GM21723 (cell line): ENCODE results near the gene CCR9.
A peak's percentile ranks its signal among the peaks of the same experiment; 100 is the strongest.

Experiments used
- ATAC-seq: cut with Tn5 transposase; IDR thresholded peaks from one replicate; pipeline ENCODE4 v1.9.1; 2021; ENCODE audit warnings: mild to moderate bottlenecking, moderate library complexity; ENCODE audit not compliant: unreplicated experiment

CCR9 gene

GRCh38 chr3:45932112-45932511, 45.8 kb downstream of the CCR9 start:
- no peak for ATAC-seq

DNA sequence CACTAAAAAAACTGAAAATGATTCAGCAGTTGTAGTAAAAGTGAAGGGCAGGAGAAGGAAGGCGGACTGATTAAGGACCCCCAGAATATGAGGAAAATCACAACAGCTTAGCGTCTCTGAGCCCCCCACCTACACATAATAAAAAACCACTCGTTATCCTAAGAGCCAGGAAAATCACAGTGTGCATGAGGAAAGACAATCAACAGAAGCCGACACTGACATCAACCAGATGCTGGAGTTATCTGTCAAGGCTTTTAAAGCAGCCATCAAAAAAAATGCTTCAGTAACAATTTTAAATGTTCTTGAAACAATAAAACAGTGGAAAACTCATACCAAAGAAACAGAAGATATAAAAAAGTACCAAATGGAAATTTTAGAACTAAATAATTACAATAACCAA, 47.2 kb downstream of the CCR9 start:
- ATAC-seq = no peak

GRCh38 chr3:45936261-45936660, 49.9 kb downstream of the CCR9 start:
- no peak for ATAC-seq

DNA sequence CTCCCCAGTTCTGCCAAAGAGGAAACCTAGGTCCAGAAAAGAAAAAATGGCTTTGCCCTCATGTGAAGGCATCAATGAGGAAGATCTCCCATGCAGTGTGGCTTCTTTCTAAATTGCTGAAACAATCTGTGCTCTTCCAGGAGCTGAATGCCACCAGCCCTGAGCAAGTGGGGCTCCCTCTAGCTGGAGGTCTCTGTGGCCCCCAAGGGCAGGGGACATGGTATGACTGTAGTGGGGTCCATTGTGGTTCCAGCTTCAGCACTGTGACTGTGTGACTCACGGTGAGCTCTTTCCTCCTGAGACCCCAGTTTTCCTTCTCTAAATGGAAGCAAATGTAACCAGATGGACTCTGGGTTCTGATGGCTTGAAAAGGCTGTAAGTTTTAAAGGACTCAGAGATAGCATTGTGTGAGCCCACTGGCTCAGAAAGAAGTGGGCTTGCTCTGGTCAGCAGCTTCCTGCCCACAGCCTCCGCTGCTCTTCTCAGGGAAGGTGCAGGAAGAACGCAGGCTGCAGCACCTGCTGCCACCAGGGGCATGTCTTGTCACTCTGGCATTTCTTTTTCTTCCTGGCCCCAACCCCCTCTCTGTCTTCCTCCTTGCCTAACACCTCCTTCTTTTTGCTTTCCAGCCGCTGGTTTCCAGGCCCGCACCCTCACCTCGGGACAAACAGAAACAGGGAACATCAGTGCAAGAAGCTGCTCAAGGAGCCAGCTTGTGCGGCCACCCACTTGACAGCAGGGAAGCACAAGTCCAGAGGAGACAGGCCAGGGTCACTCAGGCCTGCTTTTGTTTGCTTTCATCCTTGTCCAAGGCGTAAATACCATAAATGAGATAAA, 51.1 kb downstream of the CCR9 start:
- ATAC-seq = no peak

GRCh38 chr3:45938043-45938435, 51.7 kb downstream of the CCR9 start:
- ATAC-seq = no peak

DNA sequence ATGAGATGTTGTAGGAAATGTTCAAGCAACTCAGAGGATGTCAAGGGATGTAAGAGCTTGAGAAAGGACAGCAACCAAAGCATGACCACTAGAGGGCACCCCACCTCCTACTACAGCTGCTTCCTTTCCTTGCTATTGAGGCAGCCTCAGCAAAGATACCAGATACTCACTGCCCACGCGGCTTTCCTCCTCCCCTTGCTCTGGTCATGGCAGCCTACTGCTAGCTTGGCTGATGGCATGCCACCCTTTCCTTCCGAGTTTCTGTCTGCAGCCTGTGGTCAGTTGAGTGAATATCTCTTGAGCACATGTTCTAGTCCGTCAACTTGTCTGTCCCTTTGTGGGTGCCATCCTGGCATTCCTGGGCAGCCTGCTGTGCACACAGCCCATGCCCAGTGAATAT, 52.5 kb downstream of the CCR9 start:
- ATAC-seq = peak; percentile 62

- ATAC-seq = peak; percentile 10
Observed at GRCh38 chr3:45939341-45939771, 53.0 kb downstream of the CCR9 start.

- ATAC-seq = no peak
Observed at GRCh38 chr3:45940004-45940780, 53.8 kb downstream of the CCR9 start.

DNA sequence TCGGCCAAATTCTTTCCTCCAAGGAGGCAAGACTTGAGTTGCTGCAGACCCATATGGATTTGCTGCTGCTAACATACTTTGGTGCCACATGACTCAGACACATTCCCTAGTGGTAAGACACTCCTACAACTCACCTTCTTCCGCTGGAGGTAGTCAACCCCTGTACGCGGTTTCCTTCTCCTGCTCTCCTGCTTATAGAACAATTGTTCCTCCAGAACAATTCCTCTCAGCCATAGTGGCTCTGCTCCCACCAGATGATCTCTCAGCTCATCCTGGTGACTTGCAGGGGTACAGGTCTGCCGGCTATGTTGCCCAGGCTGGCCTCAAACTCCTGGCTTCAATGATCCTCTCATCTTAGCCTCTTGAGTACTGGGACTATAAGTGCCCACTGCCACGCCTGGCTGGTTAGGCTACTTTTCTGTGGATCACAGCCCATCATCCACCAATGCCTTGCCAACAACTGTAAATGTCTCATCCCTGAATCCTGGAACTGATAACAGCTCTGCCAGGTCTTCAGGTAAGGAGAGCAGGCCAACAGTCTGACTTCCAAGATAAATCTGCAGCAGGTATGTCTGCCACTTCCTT, 54.5 kb downstream of the CCR9 start:
- ATAC-seq = no peak

DNA sequence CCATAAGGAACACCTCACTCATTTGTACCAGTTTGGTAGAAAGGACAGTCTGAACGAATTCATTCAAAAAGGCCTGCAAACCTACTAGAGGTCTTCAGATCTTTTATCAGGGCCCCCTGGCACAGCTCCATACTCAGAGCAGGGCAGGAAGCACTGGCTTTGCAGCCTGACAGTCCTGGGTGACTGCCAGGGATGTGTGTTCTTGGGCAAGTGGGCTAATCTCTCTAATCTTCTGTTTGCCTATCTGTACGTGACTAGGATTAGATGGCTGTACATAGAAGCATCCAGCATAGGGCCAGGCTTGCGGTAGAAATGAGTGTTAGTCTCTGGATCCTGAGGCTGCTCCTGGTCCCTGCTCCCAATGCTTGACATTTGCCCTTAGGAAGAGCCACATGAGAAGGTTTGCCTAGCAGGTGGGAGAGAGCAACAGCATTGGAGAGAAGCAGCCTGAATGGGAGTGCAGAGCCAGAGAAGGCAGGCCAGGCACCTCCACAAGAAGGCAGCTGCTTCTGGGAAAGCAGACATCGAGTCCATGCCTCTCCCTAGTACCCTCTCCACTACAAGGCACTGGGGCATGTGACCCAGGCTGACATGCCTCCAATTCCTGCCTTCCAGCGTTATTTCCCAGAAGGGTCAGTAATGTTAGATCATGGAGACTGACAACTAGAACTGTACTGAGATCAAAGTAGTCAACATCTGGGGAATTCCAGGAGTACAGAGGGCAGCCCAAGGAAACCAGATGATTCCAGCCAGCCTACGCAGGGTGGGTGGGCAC, 55.9 kb downstream of the CCR9 start:
- no peak for ATAC-seq

DNA sequence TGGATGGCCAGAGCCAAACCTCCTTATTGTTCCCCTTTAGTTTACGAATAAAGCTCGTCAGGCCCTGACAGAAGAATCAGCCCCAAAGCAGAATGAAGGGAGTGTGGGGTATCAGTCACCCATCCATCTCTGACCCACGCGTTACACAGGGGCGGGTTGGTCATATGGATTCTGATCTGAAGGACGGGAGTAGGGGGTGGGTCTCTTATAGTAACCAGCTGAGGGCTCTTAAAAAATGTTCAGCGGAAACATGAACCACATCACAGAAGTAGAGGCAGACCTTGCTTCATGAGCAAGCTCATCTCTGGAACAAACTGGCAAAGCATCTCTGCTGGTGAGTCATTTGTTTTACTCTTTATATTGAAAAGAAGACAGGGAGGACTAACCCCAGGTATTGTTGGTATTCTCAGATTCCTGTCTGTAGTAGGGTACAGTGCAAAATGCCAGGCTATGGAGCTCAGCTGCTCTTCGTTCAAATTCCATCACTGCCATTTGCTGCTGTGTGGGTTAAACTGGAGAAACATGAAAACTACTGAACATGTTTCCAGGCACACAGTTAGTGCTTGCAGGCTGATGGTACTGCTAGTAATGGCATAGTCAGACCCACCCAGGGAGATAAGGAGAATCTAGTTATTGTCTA, 57.0 kb downstream of the CCR9 start, which contains the start of gene CXCR6:
Gene CXCR6 (plus strand): TSS at position 258 of the 640 bp plus-strand sequence. CDS start 3,018 bp downstream, outside the sequence.
- ATAC-seq = no peak

GRCh38 chr3:45944830-45945620, 58.7 kb downstream of the CCR9 start:
- ATAC-seq = no peak

DNA sequence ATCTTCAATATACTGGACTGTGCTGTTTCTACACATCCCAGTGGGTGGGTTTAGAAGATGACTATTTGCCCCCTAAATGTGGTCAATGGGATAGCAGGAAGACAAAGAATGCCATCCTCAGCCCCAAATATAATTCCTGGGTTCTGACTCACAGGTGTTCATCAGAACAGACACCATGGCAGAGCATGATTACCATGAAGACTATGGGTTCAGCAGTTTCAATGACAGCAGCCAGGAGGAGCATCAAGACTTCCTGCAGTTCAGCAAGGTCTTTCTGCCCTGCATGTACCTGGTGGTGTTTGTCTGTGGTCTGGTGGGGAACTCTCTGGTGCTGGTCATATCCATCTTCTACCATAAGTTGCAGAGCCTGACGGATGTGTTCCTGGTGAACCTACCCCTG, 60.0 kb downstream of the CCR9 start:
- ATAC-seq = no peak

GRCh38 chr3:45946875-45947274, 60.5 kb downstream of the CCR9 start:
- no peak for ATAC-seq

DNA sequence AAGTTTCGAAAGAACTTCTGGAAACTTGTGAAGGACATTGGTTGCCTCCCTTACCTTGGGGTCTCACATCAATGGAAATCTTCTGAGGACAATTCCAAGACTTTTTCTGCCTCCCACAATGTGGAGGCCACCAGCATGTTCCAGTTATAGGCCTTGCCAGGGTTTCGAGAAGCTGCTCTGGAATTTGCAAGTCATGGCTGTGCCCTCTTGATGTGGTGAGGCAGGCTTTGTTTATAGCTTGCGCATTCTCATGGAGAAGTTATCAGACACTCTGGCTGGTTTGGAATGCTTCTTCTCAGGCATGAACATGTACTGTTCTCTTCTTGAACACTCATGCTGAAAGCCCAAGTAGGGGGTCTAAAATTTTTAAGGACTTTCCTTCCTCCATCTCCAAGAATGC, 61.0 kb downstream of the CCR9 start:
- ATAC-seq = no peak

DNA sequence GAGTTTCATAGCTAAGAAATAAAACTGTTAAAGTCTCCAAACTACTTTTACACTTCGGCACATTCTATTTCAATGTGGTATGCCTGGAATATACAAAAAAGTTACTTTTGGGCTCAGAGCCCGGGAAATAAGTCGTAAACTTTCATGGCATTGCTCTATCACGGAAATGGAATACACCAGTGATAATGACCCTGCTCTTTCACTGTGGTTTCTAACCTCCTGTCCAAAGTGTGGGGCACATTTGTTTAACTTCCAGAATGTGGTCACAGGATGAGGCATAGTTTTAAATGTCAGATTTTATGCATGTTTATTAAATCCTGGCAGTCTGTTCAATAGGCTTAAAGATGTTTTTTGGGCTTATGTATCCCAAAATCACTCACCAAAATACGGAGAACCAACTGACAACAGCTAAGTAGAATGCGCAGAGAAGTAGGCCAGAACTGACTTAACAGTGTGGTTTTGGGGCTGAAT, 62.0 kb downstream of the CCR9 start:
- no peak for ATAC-seq

GRCh38 chr3:45948881-45949280, 62.5 kb downstream of the CCR9 start:
- no peak for ATAC-seq

- no peak for ATAC-seq
Observed at GRCh38 chr3:45949432-45949831, 63.1 kb downstream of the CCR9 start.

DNA sequence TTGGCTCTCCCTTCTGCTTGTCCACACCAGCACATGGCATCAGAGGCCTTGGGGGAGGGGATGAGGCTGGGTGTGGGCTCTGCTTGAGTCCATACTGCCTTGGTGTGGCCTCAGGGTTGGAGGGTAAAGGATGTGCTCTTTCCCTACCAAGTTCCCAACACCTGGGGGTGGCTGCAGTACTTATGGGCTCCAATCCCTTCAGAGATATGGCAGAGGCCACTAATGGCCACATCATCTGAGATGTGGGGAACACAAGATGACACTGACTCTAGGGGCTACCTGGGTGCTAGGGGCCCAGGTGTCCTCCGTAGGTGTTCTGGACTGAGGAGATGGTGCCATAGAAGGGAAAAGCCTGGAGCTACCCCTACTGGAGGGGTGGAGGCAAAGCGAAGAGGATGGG, 63.8 kb downstream of the CCR9 start:
- ATAC-seq = no peak
